Fibroblast of the aortic adventitia (primary cell): ENCODE data around the gene PTPRF. TPM values are rescaled to one million over a fixed set of nuclear protein-coding genes. Genes with fewer than 3 reads are reported as not detected.

Source experiments
- DNase-seq: peaks from one replicate; pipeline ENCODE4 v3.0.0-alpha.2; 2010; ENCODE audit warnings: low read depth
- H3K4me3 ChIP-seq: 2 replicates; pipeline ENCODE4 v1.5.1; 2011; ENCODE audit warnings: low read depth, mild to moderate bottlenecking, control low read depth, low read length, moderate library complexity
- CTCF ChIP-seq: IDR thresholded peaks from 2 replicates; pipeline ENCODE4 v1.5.1; 2011; ENCODE audit warnings: mild to moderate bottlenecking, low read length, control low read depth, inconsistent platforms; ENCODE audit not compliant: insufficient read depth
- total RNA-seq: library from RNA; depleted of rRNA; stranded (reverse); fragments of >200 nt; gene quantifications from 2 replicates; pipeline ENCODE4 v1.2.3, GENCODE V29; 2012; ENCODE audit warnings: low replicate concordance

The PTPRF gene
- total RNA-seq, 1 donor, result 18.2 TPM

- no peak for DNase-seq
- H3K4me3 ChIP-seq, result no peak overlapping the region
- TF ChIP-seq CTCF, result no peak
Observed at GRCh38 chr1:43584204-43584603, 53.5 kb downstream of the PTPRF start.

DNA sequence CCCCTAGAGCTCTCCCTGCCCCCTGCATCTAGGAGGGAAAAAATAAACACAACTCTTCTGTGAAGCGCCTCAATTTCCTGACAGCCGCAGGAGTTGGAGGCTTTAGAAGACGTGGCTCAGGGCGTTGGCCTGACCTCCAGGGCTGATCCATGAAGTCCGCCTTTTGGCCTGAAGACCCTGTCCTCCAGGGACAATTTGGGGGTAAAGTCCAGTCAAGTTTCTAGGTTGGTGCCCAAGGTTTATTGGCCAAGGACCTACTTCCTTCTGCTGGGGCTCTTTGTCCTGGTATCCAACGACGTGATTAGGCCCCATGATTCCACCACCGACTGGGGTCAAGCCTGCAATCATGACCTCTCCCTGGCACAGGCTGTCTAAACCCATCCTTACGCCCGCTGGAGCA, 54.9 kb downstream of the PTPRF start:
- DNase-seq, result no peak
- H3K4me3 ChIP-seq, result no peak overlapping the region
- no peak for TF ChIP-seq CTCF

- DNase-seq, result no peak
- TF ChIP-seq CTCF, result no peak
- no peak overlapping the region for H3K4me3 ChIP-seq
Observed at GRCh38 chr1:43586136-43586731, 55.6 kb downstream of the PTPRF start.

DNA sequence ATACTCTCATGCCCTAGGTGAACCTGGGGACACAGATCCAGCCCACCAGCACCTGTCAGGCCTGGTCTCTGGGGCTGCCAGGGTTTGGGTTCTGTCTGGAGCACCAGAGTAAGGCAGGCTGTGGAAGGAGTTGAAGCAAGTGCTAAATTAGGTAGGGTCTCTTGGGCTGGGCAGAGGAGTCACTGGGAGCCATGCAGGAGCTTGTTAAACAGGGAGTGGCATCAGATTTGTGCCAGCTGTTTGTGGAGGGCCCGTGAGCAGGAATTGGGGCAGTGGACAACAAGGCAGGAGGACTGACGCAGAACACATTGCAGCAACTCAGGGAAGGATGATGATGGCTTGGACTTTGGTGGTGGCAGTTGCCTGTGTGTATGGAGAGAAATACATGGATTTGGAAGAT, 56.3 kb downstream of the PTPRF start:
- TF ChIP-seq CTCF, result no peak
- DNase-seq, result no peak
- H3K4me3 ChIP-seq, result no peak overlapping the region

GRCh38 chr1:43587594-43587993, 56.9 kb downstream of the PTPRF start:
- no peak for TF ChIP-seq CTCF
- DNase-seq, result peak; percentile 22
- H3K4me3 ChIP-seq, result no peak overlapping the region

- no peak for DNase-seq
- no peak overlapping the region for H3K4me3 ChIP-seq
- no peak for TF ChIP-seq CTCF
Observed at GRCh38 chr1:43588592-43588991, 57.9 kb downstream of the PTPRF start.

- TF ChIP-seq CTCF, result no peak
- no peak for DNase-seq
- no peak overlapping the region for H3K4me3 ChIP-seq
Observed at GRCh38 chr1:43590388-43590925, 59.8 kb downstream of the PTPRF start.
